Activated CD4-positive, alpha-beta memory T cell treated with anti-CD3 and anti-CD28 coated beads for 36 hours (primary cell): Measurements from ENCODE around the gene ZNF532. TPM values are rescaled to one million over a fixed set of nuclear protein-coding genes. Genes with fewer than 3 reads are reported as not detected.

ENCODE experiments used
- CTCF ChIA-PET: fragments of 350-600 bp; sonication (Branson Sonifier 250); formaldehyde crosslinking; loops from one replicate; lab custom pipeline; 2021; ENCODE audit warnings: antibody characterized with exemption, inconsistent platforms; lab: Charles Lee
- POLR2A ChIA-PET: fragments of 350-600 bp; sonication (Branson Sonifier 250); formaldehyde crosslinking; loops from one replicate; lab custom pipeline; 2021; ENCODE audit warnings: antibody characterized with exemption; lab: Charles Lee
- DNase-seq: peaks from one replicate; pipeline ENCODE4 v3.0.0-alpha.2; 2020
- H3K27ac Mint-ChIP-seq: one replicate; pipeline ENCODE4 v1.8.0; 2021; ENCODE audit warnings: mixed read lengths
- H3K27me3 Mint-ChIP-seq: one replicate; pipeline ENCODE4 v1.8.0; 2021; ENCODE audit warnings: mixed read lengths
- H3K36me3 Mint-ChIP-seq: one replicate; pipeline ENCODE4 v1.8.0; 2021; ENCODE audit warnings: mixed read lengths
- H3K4me1 Mint-ChIP-seq: one replicate; pipeline ENCODE4 v1.8.0; 2021; ENCODE audit warnings: low read depth, mixed read lengths
- H3K4me3 Mint-ChIP-seq: one replicate; pipeline ENCODE4 v1.8.0; 2021; ENCODE audit warnings: mild to moderate bottlenecking, mixed read lengths
- H3K9me3 Mint-ChIP-seq: one replicate; pipeline ENCODE4 v1.8.0; 2021; ENCODE audit warnings: mixed read lengths
- intact Hi-C: fragments of 100-400 bp; cut with micrococcal nuclease; formaldehyde crosslinking; loops from one replicate; pipeline ENCODE4 v1.15.1; 2023
- total RNA-seq, 2 experiments: library from RNA; stranded (reverse); gene quantifications; one replicate each; pipeline ENCODE4 v1.2.3, GENCODE V29; 2021

The ZNF532 gene
- total RNA-seq, 2 experiments from 2014 or later: 5.5 to 5.7 TPM

GRCh38 chr18:58965291-58966004 lies 100.8 kb downstream of the ZNF532 start:
- no peaks in the 10 kb centered on the region for H3K36me3 Mint-ChIP-seq
- no peak overlapping the region for H3K4me3 Mint-ChIP-seq
- H3K27ac Mint-ChIP-seq: no peak overlapping the region
- POLR2A ChIA-PET: no interaction called here
- no peaks in the 10 kb centered on the region for H3K9me3 Mint-ChIP-seq
- peaks cover 2% of the 10 kb centered on the region for H3K4me1 Mint-ChIP-seq
- H3K27me3 Mint-ChIP-seq: peaks cover 2% of the 10 kb centered on the region
- intact Hi-C loops: no loop called here
- CTCF ChIA-PET: no interaction called here
- DNase-seq: no peak

GRCh38 chr18:58966005-58966677 lies 101.5 kb downstream of the ZNF532 start:
- Mint-ChIP-seq H3K9me3 (no peaks in the 10 kb centered on the region), H3K4me3 (no peak overlapping the region), H3K36me3 (no peaks in the 10 kb centered on the region), H3K27ac (no peak overlapping the region), H3K27me3 (peaks cover 4% of the 10 kb centered on the region), H3K4me1 (peaks cover 2% of the 10 kb centered on the region)
- intact Hi-C loops: no loop called here
- DNase-seq: no peak
- CTCF ChIA-PET: no interaction called here
- POLR2A ChIA-PET: no interaction called here

GRCh38 chr18:58966704-58967103 lies 102.0 kb downstream of the ZNF532 start:
- ChIA-PET POLR2A (no interaction called here), CTCF (no interaction called here)
- intact Hi-C loops: no loop called here
- DNase-seq: no peak
- Mint-ChIP-seq H3K27me3 (peaks cover 4% of the 10 kb centered on the region), H3K36me3 (no peaks in the 10 kb centered on the region), H3K27ac (no peak overlapping the region), H3K4me3 (no peak overlapping the region), H3K9me3 (no peaks in the 10 kb centered on the region), H3K4me1 (peaks cover 2% of the 10 kb centered on the region)

GRCh38 chr18:58967751-58968254 lies 103.1 kb downstream of the ZNF532 start:
- H3K36me3 Mint-ChIP-seq: no peaks in the 10 kb centered on the region
- CTCF ChIA-PET: interaction anchor here (1.1 kb wide), 1 partner anchor 199 kb away, joined by 3 read pairs; no protein-coding TSS in a partner anchor
- H3K4me3 Mint-ChIP-seq: no peak overlapping the region
- no peaks in the 10 kb centered on the region for H3K9me3 Mint-ChIP-seq
- H3K27ac Mint-ChIP-seq: no peak overlapping the region
- intact Hi-C loops: no loop called here
- DNase-seq: no peak
- H3K27me3 Mint-ChIP-seq: peaks cover 4% of the 10 kb centered on the region
- peaks cover 2% of the 10 kb centered on the region for H3K4me1 Mint-ChIP-seq
- POLR2A ChIA-PET: no interaction called here

- Mint-ChIP-seq H3K27me3 (peaks cover 10% of the 10 kb centered on the region), H3K9me3 (no peaks in the 10 kb centered on the region), H3K4me1 (peaks cover 2% of the 10 kb centered on the region), H3K4me3 (no peak overlapping the region), H3K36me3 (no peaks in the 10 kb centered on the region), H3K27ac (no peak overlapping the region)
- POLR2A ChIA-PET: no interaction called here
- intact Hi-C loops: no loop called here
- no peak for DNase-seq
- CTCF ChIA-PET: no interaction called here
Measured at GRCh38 chr18:58970943-58971790, 106.5 kb downstream of the ZNF532 start.

- H3K36me3 Mint-ChIP-seq: no peaks in the 10 kb centered on the region
- intact Hi-C loops: no loop called here
- peaks cover 21% of the 10 kb centered on the region for H3K27me3 Mint-ChIP-seq
- H3K4me1 Mint-ChIP-seq: peaks cover 2% of the 10 kb centered on the region
- no peak overlapping the region for H3K27ac Mint-ChIP-seq
- H3K9me3 Mint-ChIP-seq: no peaks in the 10 kb centered on the region
- DNase-seq: no peak
- H3K4me3 Mint-ChIP-seq: no peak overlapping the region
- CTCF ChIA-PET: no interaction called here
- POLR2A ChIA-PET: no interaction called here
Measured at GRCh38 chr18:58975296-58975695, 110.6 kb downstream of the ZNF532 start.

GRCh38 chr18:58975781-58976180 lies 111.1 kb downstream of the ZNF532 start:
- Mint-ChIP-seq H3K4me3 (no peak overlapping the region), H3K27ac (no peak overlapping the region), H3K4me1 (peaks cover 2% of the 10 kb centered on the region), H3K36me3 (no peaks in the 10 kb centered on the region), H3K9me3 (no peaks in the 10 kb centered on the region), H3K27me3 (peaks cover 21% of the 10 kb centered on the region)
- intact Hi-C loops: no loop called here
- ChIA-PET CTCF (interaction anchor here (0.7 to 1.4 kb wide), 2 partner anchors 190 to 208 kb away, joined by 3 read pairs; no protein-coding TSS in a partner anchor), POLR2A (interaction anchor here (0.6 kb wide), 1 partner anchor 565 kb away, joined by 5 read pairs; no protein-coding TSS in a partner anchor)
- DNase-seq: no peak

GRCh38 chr18:58977223-58977622 lies 112.5 kb downstream of the ZNF532 start:
- intact Hi-C loops: no loop called here
- no peaks in the 10 kb centered on the region for H3K9me3 Mint-ChIP-seq
- no peak overlapping the region for H3K4me3 Mint-ChIP-seq
- POLR2A ChIA-PET: no interaction called here
- DNase-seq: no peak
- no peak overlapping the region for H3K27ac Mint-ChIP-seq
- peaks cover 19% of the 10 kb centered on the region for H3K27me3 Mint-ChIP-seq
- no peaks in the 10 kb centered on the region for H3K36me3 Mint-ChIP-seq
- CTCF ChIA-PET: no interaction called here
- H3K4me1 Mint-ChIP-seq: peaks cover 6% of the 10 kb centered on the region

- ChIA-PET POLR2A (no interaction called here), CTCF (no interaction called here)
- intact Hi-C loops: no loop called here
- H3K27ac Mint-ChIP-seq: no peak overlapping the region
- no peaks in the 10 kb centered on the region for H3K9me3 Mint-ChIP-seq
- no peak overlapping the region for H3K4me3 Mint-ChIP-seq
- no peaks in the 10 kb centered on the region for H3K36me3 Mint-ChIP-seq
- H3K4me1 Mint-ChIP-seq: peaks cover 6% of the 10 kb centered on the region
- peaks cover 21% of the 10 kb centered on the region for H3K27me3 Mint-ChIP-seq
- no peak for DNase-seq
Measured at GRCh38 chr18:58977801-58978200, 113.1 kb downstream of the ZNF532 start.

- ChIA-PET CTCF (no interaction called here), POLR2A (no interaction called here)
- no peaks in the 10 kb centered on the region for H3K9me3 Mint-ChIP-seq
- no peak for DNase-seq
- peaks cover 6% of the 10 kb centered on the region for H3K4me1 Mint-ChIP-seq
- no peak overlapping the region for H3K27ac Mint-ChIP-seq
- H3K4me3 Mint-ChIP-seq: no peak overlapping the region
- no peaks in the 10 kb centered on the region for H3K36me3 Mint-ChIP-seq
- intact Hi-C loops: no loop called here
- H3K27me3 Mint-ChIP-seq: peaks cover 20% of the 10 kb centered on the region
Measured at GRCh38 chr18:58978916-58979315, 114.2 kb downstream of the ZNF532 start.

GRCh38 chr18:58979615-58980014 lies 114.9 kb downstream of the ZNF532 start:
- H3K36me3 Mint-ChIP-seq: no peaks in the 10 kb centered on the region
- POLR2A ChIA-PET: no interaction called here
- no peak for DNase-seq
- no peak overlapping the region for H3K4me3 Mint-ChIP-seq
- no peak overlapping the region for H3K27ac Mint-ChIP-seq
- peaks cover 6% of the 10 kb centered on the region for H3K4me1 Mint-ChIP-seq
- intact Hi-C loops: no loop called here
- no peaks in the 10 kb centered on the region for H3K9me3 Mint-ChIP-seq
- H3K27me3 Mint-ChIP-seq: peaks cover 19% of the 10 kb centered on the region
- CTCF ChIA-PET: no interaction called here

GRCh38 chr18:58980991-58981390 lies 116.3 kb downstream of the ZNF532 start:
- Mint-ChIP-seq H3K4me3 (no peak overlapping the region), H3K27me3 (peaks cover 13% of the 10 kb centered on the region), H3K9me3 (no peaks in the 10 kb centered on the region), H3K4me1 (peaks cover 5% of the 10 kb centered on the region), H3K36me3 (no peaks in the 10 kb centered on the region), H3K27ac (no peak overlapping the region)
- POLR2A ChIA-PET: no interaction called here
- CTCF ChIA-PET: interaction anchor here (0.7 kb wide), 1 partner anchor 90 kb away, joined by 3 read pairs; no protein-coding TSS in a partner anchor
- no peak for DNase-seq
- intact Hi-C loops: no loop called here
